HG03520 (cell line): ENCODE results near the gene TMTC1.

Experiments used
- ATAC-seq: cut with Tn5 transposase; IDR thresholded peaks from one replicate; pipeline ENCODE4 v1.9.1; 2021; ENCODE audit warnings: mild to moderate bottlenecking, moderate library complexity; ENCODE audit not compliant: unreplicated experiment

Gene TMTC1

DNA sequence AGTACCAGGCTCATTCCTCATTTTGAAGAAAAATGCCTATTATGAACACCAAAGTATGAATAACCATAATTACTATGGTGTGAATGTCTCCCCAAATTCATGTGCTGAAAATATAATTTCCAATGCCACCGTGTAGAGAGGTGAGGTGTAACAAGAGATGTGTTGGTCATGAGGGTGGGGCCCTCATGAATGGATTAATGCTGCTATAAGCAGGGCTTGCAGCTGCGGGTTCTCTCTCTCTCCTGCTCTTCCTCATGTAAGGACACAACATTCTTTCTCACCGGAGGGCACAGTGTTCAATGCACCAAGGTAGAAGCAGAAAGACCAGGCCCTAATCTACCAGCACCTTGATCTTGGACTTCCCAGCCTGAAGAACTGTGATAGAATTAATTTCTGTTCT lies 70.0 kb downstream of the TMTC1 start:
- no peak for ATAC-seq

DNA sequence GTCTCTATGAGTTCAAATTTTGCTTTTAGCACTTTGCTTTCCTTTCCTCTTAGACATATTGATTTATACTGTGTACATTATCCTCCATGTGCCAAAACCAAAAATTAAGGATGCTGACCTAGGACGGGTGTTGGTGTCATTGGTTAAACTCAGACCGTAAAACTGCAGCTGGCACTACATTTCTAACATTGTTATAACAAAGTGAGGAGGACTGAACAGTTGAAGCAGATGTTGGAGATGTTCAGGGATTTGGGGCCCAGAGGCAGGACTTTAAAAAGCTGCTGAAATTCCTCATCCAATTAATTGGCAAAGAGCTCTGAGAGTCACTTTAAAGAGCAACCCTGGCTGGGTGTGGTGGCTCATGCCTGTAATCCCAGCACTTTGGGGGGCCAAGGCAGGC lies 72.4 kb downstream of the TMTC1 start:
- ATAC-seq: no peak

DNA sequence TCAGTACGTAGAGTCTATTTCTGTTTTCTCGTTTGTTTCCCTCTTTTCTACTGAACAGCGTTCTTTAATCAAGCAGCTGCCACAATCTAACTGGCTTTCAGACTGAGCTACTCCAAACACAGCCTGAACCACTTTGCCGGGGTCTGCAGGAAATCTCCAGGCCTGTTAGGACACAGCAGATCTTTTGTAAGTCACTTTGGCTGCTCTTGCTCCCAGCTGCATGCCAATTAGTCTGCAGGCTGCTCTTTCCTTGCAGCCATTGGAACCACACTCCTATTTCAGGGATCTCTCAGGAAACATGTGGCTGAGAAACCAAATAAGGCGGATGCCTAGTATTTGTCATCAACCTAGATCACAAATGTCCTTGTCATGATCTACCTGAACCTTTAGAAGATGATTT lies 73.6 kb downstream of the TMTC1 start:
- no peak for ATAC-seq

DNA sequence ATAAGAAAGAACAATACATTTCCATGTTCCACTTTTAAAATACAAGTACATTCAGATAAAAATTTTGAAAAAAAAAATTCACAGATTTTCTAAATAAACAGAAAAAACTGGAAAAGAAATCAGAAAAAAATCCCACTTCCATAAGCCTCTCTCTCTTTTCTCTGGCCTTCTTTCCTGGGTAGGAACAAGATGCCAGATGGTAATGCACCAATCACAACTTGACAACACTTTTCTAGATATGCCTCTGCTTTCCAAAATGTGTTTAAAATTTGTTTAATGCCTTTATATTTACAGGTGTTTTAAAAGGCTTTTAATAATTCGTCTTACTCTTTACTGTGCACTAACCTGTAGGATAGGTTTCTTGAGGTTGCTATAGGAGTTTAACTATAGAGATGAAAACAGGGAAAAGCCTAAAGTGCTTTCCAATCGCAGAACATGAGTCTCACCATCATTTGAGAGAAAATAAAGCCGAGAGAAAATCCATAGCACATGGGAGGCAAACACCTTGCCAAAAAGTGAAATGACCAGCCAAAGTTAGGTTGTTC lies 74.2 kb downstream of the TMTC1 start:
- no peak for ATAC-seq

GRCh38 chr12:29709054-29709453 lies 74.7 kb downstream of the TMTC1 start:
- ATAC-seq: no peak

- ATAC-seq: no peak
Observed at GRCh38 chr12:29707846-29708245, 75.9 kb downstream of the TMTC1 start.

- no peak for ATAC-seq
Observed at GRCh38 chr12:29706311-29706710, 77.4 kb downstream of the TMTC1 start.

DNA sequence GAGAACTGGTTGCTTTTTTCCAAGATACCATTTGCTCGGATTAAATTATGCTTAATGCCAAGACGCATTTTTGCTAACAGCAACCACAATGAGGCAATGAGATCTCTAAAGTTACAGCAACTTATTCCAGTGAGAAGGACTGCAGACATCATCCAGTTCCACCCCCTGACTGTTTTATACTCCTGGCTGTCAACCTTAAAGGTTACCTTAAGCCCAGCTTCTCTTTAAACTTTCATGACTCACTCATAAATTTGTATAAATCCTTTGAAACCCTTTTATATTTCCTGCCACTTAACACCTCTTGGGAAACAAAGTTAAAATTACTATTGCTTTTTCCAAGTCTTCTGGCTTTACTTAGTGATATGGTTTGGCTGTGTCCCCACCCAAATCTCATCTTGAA lies 80.2 kb downstream of the TMTC1 start:
- ATAC-seq: no peak

- no peak for ATAC-seq
Observed at GRCh38 chr12:29702972-29703371, 80.8 kb downstream of the TMTC1 start.

GRCh38 chr12:29702222-29702621 lies 81.5 kb downstream of the TMTC1 start:
- no peak for ATAC-seq

DNA sequence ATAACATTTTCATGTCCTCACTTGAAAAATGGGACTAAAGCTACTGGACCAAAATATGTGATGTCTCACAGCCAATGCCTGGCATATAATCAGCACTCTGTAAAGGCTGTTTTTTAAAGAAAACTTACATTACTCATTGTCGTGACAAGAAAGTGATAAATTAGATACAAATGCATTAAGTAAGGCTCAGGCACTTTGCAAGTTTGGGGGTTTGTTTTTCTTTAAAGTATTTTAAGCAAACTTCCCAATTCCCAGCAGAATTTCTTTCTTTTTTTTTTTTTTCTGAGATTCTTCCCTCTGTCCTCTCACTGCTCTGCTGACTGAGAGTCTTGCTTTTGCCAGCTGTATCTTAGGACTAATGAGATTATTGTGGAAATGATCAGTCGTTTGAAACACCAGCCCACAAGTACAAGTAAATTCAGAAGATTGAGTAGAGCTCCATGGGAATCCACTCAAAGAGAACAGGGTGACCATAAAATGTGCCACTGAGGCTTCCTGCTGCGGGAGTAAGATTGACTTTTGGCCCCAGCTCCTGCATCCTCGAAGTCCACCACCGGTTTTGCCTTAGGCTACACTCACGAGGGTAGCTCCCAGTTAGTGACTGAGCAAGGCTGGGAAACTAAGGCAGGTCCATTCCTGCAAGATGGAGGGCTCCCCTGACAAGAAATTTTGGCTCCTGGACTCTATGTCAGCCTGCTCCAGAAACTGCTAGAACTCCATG lies 82.8 kb downstream of the TMTC1 start:
- no peak for ATAC-seq

- ATAC-seq: no peak
Observed at GRCh38 chr12:29698756-29699155, 85.0 kb downstream of the TMTC1 start.

- no peak for ATAC-seq
Observed at GRCh38 chr12:29695800-29696199, 87.9 kb downstream of the TMTC1 start.

- ATAC-seq: no peak
Observed at GRCh38 chr12:29695026-29695425, 88.7 kb downstream of the TMTC1 start.

- no peak for ATAC-seq
Observed at GRCh38 chr12:29694002-29694401, 89.7 kb downstream of the TMTC1 start.

GRCh38 chr12:29692237-29692636 lies 91.5 kb downstream of the TMTC1 start:
- no peak for ATAC-seq

DNA sequence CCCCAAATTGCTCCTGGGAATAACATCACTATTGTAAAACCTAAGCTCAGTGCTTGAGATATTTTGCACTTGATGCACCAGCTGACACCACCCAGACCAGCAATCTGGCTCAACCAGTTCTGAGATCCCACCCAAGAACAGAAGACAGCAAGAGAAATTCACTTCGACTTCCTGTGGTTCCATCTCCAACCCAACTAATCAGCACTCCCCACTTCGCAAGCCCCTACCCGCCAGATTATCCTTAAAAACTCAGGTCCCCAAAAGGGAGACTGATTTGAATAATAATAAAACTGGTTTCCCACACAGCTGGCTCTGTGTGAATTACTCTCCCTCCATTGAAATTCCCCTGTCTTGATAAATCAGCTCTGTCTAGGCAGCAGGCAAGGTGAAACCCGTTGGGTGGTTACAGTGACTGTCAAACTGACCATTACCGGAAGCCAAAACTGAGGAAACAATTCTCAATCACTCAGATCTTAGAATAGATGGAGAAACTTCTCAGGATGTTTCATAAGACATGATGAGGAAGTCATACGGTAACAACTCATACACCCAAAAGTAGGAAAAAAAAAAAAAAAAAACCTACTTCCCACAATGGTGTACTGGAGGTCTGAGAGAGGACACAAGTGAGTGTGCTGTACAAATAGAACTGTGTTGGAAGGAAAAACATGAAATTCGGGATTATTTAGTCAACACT lies 92.4 kb downstream of the TMTC1 start:
- ATAC-seq: no peak

DNA sequence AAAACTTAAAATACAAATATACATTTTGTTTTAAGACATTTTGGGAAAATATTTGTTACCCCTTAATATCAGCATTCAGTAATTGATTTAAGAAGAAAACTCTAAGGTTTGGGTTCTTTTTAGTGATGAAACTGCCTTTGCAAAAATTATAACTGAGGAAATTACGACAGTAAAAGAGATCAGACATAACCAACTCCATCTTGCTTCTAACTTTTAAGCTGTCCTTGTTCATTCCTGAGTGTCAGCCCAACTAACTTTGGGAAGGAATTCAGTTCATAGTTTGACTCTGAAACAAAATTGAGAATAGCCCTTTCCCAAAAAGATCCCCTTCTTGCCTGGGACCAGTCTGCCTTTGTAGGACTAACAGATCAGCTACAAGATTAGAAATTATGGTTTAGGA lies 93.0 kb downstream of the TMTC1 start:
- no peak for ATAC-seq

GRCh38 chr12:29688914-29689313 lies 94.8 kb downstream of the TMTC1 start:
- no peak for ATAC-seq

DNA sequence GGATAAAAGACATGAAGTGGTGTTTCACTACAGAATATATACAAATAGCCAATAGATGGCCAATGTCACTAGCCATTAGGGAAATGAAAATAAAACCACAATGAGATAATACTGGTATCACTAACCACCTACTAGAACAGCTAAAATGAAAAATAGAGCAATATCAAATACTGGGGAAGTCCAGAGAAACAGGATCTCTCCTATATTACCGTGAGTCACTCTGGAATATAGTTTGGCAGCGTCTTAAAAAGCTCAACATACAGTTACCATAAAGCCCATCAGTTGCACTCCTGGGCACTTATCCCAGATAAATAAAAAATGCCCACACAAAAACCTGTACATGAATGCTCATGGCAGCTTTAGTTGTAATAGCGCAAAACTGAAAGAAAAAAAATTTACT lies 101.7 kb downstream of the TMTC1 start:
- no peak for ATAC-seq

GRCh38 chr12:29681370-29681769 lies 102.4 kb downstream of the TMTC1 start:
- no peak for ATAC-seq

- no peak for ATAC-seq
Observed at GRCh38 chr12:29676676-29677075, 107.1 kb downstream of the TMTC1 start.
